WTC11 (cell line): ENCODE data around the gene MAP3K2.

Experiments
- ARID4B ChIP-seq: sonication (generic); formaldehyde crosslinking; IDR thresholded peaks from 2 replicates; pipeline ENCODE4 v1.8.0; 2023; ENCODE audit warnings: missing genetic modification reagents, mild to moderate bottlenecking, borderline replicate concordance
- TP53 ChIP-seq: sonication (generic); formaldehyde crosslinking; IDR thresholded peaks from 2 replicates; pipeline ENCODE4 v1.8.1; 2023; ENCODE audit warnings: mild to moderate bottlenecking, missing genetic modification reagents
- TF ChIP-seq, protein P1 (sequence below): fragments of 200-600 bp; IDR thresholded peaks from 2 replicates; pipeline ENCODE4 v1.8.0; 2022; ENCODE audit warnings: antibody characterized with exemption
- TF ChIP-seq, protein P2 (sequence below): sonication (generic); formaldehyde crosslinking; IDR thresholded peaks from 2 replicates; pipeline ENCODE4 v1.8.1; 2022; ENCODE audit warnings: low read depth, missing genetic modification reagents, borderline replicate concordance

- TF ChIP-seq, protein P1, sequence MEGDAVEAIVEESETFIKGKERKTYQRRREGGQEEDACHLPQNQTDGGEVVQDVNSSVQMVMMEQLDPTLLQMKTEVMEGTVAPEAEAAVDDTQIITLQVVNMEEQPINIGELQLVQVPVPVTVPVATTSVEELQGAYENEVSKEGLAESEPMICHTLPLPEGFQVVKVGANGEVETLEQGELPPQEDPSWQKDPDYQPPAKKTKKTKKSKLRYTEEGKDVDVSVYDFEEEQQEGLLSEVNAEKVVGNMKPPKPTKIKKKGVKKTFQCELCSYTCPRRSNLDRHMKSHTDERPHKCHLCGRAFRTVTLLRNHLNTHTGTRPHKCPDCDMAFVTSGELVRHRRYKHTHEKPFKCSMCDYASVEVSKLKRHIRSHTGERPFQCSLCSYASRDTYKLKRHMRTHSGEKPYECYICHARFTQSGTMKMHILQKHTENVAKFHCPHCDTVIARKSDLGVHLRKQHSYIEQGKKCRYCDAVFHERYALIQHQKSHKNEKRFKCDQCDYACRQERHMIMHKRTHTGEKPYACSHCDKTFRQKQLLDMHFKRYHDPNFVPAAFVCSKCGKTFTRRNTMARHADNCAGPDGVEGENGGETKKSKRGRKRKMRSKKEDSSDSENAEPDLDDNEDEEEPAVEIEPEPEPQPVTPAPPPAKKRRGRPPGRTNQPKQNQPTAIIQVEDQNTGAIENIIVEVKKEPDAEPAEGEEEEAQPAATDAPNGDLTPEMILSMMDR, result no peak
- TF ChIP-seq ARID4B (CRISPR knock-in tag) (no peak), TP53 (CRISPR knock-in tag) (no peak)
- TF ChIP-seq, protein P2, sequence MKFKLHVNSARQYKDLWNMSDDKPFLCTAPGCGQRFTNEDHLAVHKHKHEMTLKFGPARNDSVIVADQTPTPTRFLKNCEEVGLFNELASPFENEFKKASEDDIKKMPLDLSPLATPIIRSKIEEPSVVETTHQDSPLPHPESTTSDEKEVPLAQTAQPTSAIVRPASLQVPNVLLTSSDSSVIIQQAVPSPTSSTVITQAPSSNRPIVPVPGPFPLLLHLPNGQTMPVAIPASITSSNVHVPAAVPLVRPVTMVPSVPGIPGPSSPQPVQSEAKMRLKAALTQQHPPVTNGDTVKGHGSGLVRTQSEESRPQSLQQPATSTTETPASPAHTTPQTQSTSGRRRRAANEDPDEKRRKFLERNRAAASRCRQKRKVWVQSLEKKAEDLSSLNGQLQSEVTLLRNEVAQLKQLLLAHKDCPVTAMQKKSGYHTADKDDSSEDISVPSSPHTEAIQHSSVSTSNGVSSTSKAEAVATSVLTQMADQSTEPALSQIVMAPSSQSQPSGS, result no peak
These were observed 22.5 kb downstream of the MAP3K2 start for GRCh38 chr2:127365211-127365643.
